SJCRH30 (cell line): ENCODE measurements around the gene KPNA1. TPM values are rescaled to one million over a fixed set of nuclear protein-coding genes. Genes with fewer than 3 reads are reported as not detected.

Experiments
- DNase-seq, 2 experiments: peaks; one replicate each; pipeline ENCODE4 v3.0.0-alpha.2; 2015 to 2020
- H3K27ac ChIP-seq: fragments of 250-450 bp; sonication (Bioruptor Pico); 2 replicates; pipeline ENCODE4 v1.5.1; 2020; ENCODE audit warnings: mild to moderate bottlenecking, moderate library complexity
- H3K27me3 ChIP-seq: fragments of 250-450 bp; sonication (Bioruptor Pico); 2 replicates; pipeline ENCODE4 v1.5.1; 2020; ENCODE audit warnings: mild to moderate bottlenecking, moderate library complexity
- H3K36me3 ChIP-seq: fragments of 250-450 bp; sonication (Bioruptor Pico); 2 replicates; pipeline ENCODE4 v1.5.1; 2020; ENCODE audit warnings: mild to moderate bottlenecking, moderate library complexity
- H3K4me1 ChIP-seq: fragments of 250-450 bp; sonication (Bioruptor Pico); 2 replicates; pipeline ENCODE4 v1.5.1; 2020; ENCODE audit warnings: mild to moderate bottlenecking, moderate library complexity
- H3K4me3 ChIP-seq: fragments of 250-450 bp; sonication (Bioruptor Pico); 2 replicates; pipeline ENCODE4 v1.5.1; 2020; ENCODE audit warnings: mild to moderate bottlenecking, moderate library complexity
- H3K9me3 ChIP-seq: fragments of 250-450 bp; sonication (Bioruptor Pico); replicated peaks from 2 replicates; pipeline ENCODE4 v1.5.1; 2020; ENCODE audit warnings: mild to moderate bottlenecking, moderate library complexity
- total RNA-seq: library from RNA; depleted of rRNA; stranded (reverse); fragments of >200 nt; shearing (Covaris generic); gene quantifications from 2 replicates; pipeline ENCODE4 v1.2.3, GENCODE V29; 2014; rRNA removed

Gene KPNA1
- 40.7 and 43.6 TPM in 2 replicates for total RNA-seq

DNA sequence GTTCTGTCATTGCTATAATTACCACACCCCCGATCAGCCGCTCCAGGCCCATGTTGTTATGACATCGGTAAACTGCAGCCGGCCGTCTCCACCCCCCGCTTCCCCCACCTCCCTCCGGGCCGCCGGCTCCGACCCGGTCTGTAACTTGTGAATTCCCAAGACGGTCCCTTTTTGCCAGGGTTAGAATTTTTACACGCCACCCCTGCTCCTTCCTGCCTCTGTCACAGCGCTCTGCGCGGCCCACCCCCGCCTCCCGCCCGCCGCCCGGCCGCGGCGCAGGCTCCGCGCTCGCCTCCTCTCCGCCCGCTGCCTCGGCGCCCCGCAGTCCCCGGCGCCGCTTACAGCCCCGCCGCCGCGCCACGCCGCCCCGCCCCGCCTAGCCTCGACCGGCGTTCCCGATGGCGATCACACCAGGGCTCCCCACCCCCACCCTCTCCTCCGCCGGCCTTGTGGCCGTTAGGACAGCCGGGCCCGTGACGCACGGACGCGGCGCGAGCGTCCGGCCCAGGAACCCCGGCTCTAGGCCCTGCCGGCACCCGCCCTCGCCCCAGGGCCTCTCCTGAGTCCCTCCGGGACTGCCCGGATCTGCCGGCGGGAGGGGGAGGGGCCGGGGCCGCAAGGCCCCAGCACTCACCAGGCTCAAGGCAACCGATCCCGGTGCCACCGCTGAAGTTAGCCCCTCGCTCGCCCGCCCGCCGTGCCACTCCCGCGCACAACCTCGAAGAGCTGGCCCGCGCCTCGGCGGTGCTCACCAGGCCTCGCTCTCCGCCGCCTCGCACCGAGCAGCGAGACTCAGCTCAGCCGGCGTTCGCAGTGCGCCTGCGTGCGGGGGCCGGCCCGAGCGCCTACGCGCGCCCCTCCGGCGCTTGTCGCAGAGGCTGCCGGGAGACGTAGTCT lies at the start of gene KPNA1:
Gene KPNA1 (minus strand): TSS at position 817 of the 897 bp plus-strand sequence. CDS start 18,374 bp downstream, outside the sequence.
- H3K27me3 ChIP-seq, result no peaks in the 10 kb centered on the region
- H3K27ac ChIP-seq, result peak within 1 kb of the TSS; percentile 95
- peaks cover 5% of the 10 kb centered on the region for H3K36me3 ChIP-seq
- H3K4me1 ChIP-seq, result 0 out of 2 replicates have a peak, but pooled peaks cover 5% of the 10 kb centered on the region
- no peaks in the 10 kb centered on the region for H3K9me3 ChIP-seq
- peak; percentile 85 to 91 for DNase-seq
- H3K4me3 ChIP-seq, result peak within 1 kb of the TSS; percentile 99

DNA sequence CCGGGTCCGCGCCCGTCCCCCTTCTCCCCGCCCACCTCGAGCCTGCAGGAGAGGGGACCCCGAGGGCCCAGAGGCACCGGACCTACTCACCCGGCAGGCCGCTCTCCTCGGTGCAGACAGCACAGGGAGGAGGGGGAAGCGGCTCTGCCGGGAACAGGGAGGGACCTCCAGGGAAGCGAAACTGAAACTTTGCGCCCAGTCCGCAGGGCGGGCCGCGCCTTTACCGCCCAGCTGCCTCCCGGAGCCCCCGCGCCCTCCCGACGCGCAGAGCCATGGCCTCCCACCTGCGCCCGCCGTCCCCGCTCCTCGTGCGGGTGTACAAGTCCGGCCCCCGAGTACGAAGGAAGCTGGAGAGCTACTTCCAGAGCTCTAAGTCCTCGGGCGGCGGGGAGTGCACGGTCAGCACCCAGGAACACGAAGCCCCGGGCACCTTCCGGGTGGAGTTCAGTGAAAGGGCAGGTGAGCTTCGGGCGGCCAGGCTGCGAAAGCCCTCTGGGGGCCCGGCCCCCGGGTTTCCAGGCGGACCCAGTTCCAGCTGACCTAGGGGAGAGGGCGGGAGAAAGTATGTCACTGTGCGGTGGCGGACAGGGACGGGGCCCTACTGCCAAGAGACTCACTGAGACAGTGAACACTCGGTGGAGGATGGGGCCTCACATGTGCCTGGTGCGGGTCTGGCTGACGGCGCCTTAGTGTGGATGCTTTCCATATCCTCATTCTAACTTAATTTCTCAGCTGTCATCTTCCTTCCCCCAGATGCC lies 49.6 kb upstream of the KPNA1 start, which contains the start of the genes DTX3L and PARP9:
Gene DTX3L (plus strand): TSS at position 184 of the 758 bp plus-strand sequence. CDS start 89 bp downstream, at position 273.
Gene PARP9 (minus strand): TSS at position 146 of the 758 bp plus-strand sequence. CDS start 4,680 bp downstream, outside the sequence.
- H3K4me1 ChIP-seq, result peaks cover 15% of the 10 kb centered on the region
- no peaks in the 10 kb centered on the region for H3K27me3 ChIP-seq
- DNase-seq, result peak; percentile 87 to 91
- H3K9me3 ChIP-seq, result no peaks in the 10 kb centered on the region
- 0 out of 2 replicates have a peak, but pooled peaks cover 4% of the 10 kb centered on the region for H3K36me3 ChIP-seq
- H3K27ac ChIP-seq, result peak within 1 kb of the TSS; percentile 98
- peak within 1 kb of the TSS; percentile 85 for H3K4me3 ChIP-seq

DNA sequence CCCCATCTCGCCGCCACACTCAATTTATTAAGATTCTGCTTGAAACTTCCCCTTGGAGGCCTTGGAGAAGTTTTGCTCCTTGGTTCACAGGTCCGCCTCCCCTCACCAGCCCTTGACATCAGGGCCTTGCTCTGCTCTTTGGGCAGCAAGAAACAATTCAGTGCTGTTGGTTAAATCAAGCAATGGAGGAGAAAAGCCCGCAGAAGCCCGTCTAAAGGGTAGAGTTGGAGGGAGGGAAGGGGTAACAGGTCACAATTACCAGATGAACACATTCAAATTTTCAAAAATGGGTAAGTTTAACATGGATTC lies 48.9 kb upstream of the KPNA1 start:
- Histone ChIP-seq H3K4me3 (peak overlapping the region; percentile 85), H3K36me3 (0 out of 2 replicates have a peak, but pooled peaks cover 4% of the 10 kb centered on the region)
- DNase-seq, result peak in 1 of 2 experiments; percentile 45

DNA sequence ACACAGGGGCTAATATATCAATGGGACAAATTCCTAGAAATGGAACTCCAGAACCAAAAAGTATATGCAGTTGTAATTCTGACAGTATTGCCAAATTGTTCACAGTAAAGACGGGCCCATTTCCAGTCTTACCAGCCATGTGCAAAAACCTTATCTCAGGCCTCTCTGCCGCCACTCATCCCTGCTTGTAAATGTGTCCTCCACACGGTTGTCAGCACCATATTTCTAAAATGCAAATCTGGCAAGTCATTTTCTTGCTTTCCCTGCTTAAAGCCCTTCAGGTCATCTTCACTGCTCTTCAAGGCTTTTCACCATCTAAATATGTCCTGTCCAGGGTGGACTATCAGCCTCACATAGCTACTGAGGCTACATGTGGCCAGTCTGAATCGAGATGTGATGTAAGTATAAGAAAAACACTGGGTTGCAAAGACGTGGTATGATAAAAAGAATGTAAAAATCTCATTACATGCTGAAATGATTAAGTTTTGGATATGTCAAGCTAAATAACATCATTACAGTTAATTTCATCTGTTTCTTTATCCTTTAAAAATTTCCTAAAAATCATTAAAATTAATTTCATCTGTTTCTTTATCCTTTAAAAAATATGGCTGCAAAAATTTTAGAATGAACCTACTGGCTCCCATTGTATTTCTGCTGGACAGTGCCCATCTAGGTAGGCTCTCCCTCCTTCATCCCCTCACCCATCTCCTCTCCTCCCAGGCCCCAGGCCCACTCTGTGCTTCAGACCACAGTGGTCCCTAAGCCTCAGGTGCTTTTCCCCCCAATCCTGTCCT lies 48.4 kb upstream of the KPNA1 start:
- Histone ChIP-seq H3K27ac (peak overlapping the region; percentile 98; the same call in 1 of the 2 replicates), H3K36me3 (0 out of 2 replicates have a peak, but pooled peaks cover 4% of the 10 kb centered on the region), H3K4me3 (peak overlapping the region; percentile 85), H3K4me1 (peaks cover 15% of the 10 kb centered on the region), H3K9me3 (no peaks in the 10 kb centered on the region), H3K27me3 (no peaks in the 10 kb centered on the region)
- no peak for DNase-seq

More for the DNA sequence above, 48.9 kb upstream of the KPNA1 start:
- Histone ChIP-seq H3K4me1 (peaks cover 15% of the 10 kb centered on the region), H3K27ac (peak overlapping the region; percentile 98), H3K27me3 (no peaks in the 10 kb centered on the region), H3K9me3 (no peaks in the 10 kb centered on the region)

DNA sequence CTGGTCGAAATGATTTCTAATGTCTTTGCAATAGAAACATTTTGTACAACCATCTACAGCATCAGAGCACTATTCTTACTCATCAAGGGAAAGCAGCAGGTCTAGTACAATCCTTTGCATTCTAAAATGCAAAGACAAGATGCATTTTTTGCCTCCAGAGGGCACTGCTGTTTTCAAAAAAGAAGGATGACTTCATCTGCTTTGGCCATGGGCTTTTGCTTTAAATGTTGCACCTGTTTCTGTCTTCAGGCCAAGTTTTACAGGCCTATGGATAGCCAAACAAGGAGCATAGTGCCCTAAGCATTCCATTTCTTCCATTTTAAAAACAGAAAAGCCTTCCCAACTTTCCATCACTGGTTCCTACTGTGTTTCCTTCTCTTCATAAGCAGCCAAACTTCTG lies 45.9 kb upstream of the KPNA1 start:
- peak; percentile 61 to 86 for DNase-seq
- H3K4me1 ChIP-seq, result peaks cover 14% of the 10 kb centered on the region

DNA sequence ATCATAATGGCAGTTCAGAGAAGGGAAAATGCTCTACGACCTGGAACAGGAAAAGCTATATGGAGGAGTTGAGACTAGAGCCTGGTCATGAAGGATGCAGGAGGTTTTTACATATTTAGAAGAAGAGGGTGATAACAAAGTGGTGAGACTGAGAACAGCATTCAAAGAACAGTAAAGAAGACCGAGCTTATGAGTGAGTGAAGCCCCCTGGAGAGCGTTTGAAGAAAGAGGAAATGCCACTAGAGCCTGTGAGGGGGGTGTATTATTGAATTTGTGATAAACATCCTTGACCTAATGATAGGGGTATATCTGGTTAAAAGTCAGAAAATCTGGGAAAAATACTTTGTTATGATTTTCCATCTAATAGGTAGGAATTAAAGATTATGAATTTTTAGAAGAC lies 45.2 kb upstream of the KPNA1 start:
- peaks cover 10% of the 10 kb centered on the region for H3K4me1 ChIP-seq

More for the DNA sequence above, 45.9 kb upstream of the KPNA1 start:
- Histone ChIP-seq H3K27me3 (no peaks in the 10 kb centered on the region), H3K27ac (no peak overlapping the region), H3K36me3 (no peaks in the 10 kb centered on the region; the same call in 1 of the 2 replicates), H3K9me3 (no peaks in the 10 kb centered on the region), H3K4me3 (no peak overlapping the region)

DNA sequence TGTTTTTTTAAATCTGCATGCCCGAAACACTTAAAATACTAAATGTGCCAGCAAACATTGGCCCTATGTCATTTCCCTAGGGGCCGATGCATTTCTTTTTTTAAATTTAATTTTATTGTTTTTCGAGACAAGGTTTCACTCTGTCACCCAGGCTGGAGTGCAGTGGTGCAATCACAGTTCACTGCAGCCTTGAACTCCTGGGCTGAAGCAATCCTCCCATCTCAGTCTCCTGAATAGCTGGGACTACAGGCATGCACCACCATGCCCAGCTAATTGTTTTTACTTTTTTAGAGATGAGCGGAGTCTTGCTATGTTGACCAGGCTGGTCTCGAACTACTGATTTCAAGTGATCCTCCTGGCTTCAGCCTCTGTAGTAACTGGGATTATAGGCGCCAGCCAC lies 43.9 kb upstream of the KPNA1 start:
- Histone ChIP-seq H3K4me1 (peaks cover 7% of the 10 kb centered on the region), H3K27me3 (no peaks in the 10 kb centered on the region), H3K36me3 (no peaks in the 10 kb centered on the region; the same call in 1 of the 2 replicates), H3K27ac (no peak overlapping the region), H3K4me3 (no peak overlapping the region), H3K9me3 (no peaks in the 10 kb centered on the region)
- no peak for DNase-seq

More for the DNA sequence above, 45.2 kb upstream of the KPNA1 start:
- H3K36me3 ChIP-seq, result no peaks in the 10 kb centered on the region; the same call in 1 of the 2 replicates
- no peak overlapping the region for H3K27ac ChIP-seq
- no peak overlapping the region for H3K4me3 ChIP-seq
- no peak for DNase-seq
- no peaks in the 10 kb centered on the region for H3K9me3 ChIP-seq
- no peaks in the 10 kb centered on the region for H3K27me3 ChIP-seq

DNA sequence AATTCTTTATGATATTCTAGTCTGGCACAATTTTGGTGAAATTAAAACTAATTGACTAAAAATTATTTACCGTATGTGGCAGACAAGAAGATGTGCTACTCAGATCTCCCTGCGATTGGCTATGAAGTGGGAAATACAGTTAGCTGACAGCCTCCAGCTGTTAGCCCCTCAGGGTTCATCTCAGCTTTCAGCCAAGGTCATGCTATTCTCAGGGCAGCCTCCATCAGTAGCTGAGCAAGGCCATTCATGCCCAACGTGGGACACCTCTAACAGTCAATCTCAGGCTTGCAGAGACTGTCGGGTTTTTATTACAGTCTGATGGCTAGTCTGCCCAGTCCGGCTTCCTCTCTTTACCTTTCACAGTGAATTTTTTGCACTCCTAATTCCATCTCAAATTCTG lies 42.6 kb upstream of the KPNA1 start:
- Histone ChIP-seq H3K9me3 (no peaks in the 10 kb centered on the region), H3K4me3 (no peak overlapping the region), H3K4me1 (0 out of 2 replicates have a peak, but pooled peaks cover 2% of the 10 kb centered on the region), H3K36me3 (no peaks in the 10 kb centered on the region; the same call in 1 of the 2 replicates), H3K27ac (no peak overlapping the region), H3K27me3 (no peaks in the 10 kb centered on the region)
- DNase-seq, result peak in 1 of 2 experiments; percentile 17

DNA sequence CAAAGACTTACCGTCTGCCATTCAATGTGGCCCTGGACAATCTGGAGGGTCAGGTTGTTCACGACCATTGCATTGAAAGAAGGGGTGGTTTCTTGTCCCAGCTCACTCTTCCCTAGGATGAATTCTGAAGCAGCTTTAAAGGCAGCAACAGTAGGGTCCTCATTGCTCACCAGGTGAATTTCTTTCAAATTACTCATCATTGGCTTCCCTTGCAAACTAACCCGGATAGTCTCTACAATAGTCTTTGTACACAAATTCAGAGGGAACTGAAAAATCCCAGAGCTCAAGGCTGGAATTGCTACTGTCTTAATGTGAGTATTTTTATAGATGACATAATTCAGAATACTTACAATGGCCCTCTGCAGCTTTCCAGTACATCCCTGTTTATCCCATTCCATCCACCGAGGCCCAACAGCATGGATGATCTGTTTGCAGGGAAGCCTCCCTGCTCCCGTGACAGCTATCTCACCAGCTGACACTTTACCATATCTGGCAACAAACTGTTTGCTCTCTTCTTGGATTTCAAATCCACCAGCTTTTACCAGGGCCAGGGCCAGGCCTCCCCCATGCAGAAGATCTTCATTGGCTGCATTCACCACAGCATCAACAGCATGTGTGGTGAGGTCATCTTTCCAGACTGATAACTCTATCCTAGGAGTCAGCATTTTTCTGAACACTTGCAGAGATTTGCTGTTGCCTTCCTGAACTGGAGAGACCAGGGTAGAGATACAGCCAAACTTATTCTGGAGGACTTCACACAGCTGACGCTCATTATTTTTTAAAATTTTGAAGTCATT lies 40.7 kb upstream of the KPNA1 start:
- peak in 1 of 2 experiments; percentile 18 for DNase-seq
- H3K4me3 ChIP-seq, result no peak overlapping the region
- no peaks in the 10 kb centered on the region for H3K27me3 ChIP-seq
- no peaks in the 10 kb centered on the region for H3K9me3 ChIP-seq
- H3K36me3 ChIP-seq, result no peaks in the 10 kb centered on the region; the same call in 1 of the 2 replicates
- H3K27ac ChIP-seq, result no peak overlapping the region
- H3K4me1 ChIP-seq, result no peaks in the 10 kb centered on the region

DNA sequence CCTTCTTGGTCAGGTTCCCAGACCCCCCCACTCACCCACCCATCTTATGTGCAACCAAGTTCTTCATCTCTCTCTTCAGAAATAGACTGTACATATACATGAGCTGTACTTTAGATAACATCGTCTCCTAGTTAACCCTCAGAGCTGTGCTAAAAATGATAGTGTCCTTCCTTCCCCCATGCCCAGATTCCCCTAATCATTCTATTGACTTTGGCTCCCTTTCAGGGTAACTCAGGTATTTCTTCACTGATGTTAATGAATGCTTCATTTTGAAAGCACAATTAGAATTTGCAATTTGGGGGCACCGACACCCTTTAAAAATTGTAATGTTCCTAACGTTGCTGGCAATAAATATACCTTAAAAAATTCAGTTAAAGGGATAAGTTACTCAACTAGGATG lies 38.4 kb upstream of the KPNA1 start:
- DNase-seq, result no peak
- Histone ChIP-seq H3K4me3 (no peak overlapping the region), H3K4me1 (no peaks in the 10 kb centered on the region), H3K36me3 (no peaks in the 10 kb centered on the region; the same call in 1 of the 2 replicates), H3K27me3 (no peaks in the 10 kb centered on the region), H3K27ac (no peak overlapping the region), H3K9me3 (no peaks in the 10 kb centered on the region)

DNA sequence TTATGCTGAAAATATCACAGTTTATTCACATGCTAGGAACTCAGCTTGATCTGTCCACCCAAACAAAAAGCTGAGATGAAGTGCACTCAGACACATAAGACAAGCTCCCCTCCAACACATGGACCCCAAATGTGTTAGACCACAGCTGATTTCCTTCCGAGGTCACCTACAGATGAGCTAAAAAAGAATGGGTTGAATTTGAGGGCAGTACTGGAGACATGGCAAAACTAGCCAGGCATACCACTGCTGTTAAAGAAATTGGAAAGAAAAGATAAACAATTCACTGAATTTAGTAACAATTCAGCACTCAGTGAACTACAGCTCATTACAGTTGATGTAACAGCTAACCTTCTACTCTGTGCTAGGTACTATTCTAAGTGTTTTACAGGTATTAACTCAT lies 33.9 kb upstream of the KPNA1 start:
- no peaks in the 10 kb centered on the region for H3K4me1 ChIP-seq
- no peaks in the 10 kb centered on the region; the same call in 1 of the 2 replicates for H3K36me3 ChIP-seq
- H3K27me3 ChIP-seq, result no peaks in the 10 kb centered on the region
- no peaks in the 10 kb centered on the region for H3K9me3 ChIP-seq
- no peak overlapping the region for H3K27ac ChIP-seq
- DNase-seq, result no peak
- no peak overlapping the region for H3K4me3 ChIP-seq

DNA sequence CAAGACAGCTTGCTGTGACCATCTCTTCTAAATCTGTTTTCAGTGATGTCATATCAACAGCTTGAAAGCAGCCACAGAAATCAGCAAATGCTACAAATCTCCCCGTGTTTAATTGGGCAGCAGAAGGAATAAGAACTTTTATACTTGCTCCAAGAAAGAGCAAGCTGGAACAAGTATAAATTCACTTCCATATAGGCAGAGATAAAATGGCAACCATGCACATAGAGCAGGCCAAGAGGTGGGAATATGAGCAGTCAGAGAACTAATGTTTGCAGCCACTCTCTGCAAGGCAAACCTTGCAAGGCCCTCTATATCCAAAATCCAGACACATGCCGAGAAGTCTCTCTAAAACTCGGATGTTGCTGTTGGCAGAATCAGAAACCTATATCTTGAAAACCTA lies 33.3 kb upstream of the KPNA1 start:
- H3K4me1 ChIP-seq, result no peaks in the 10 kb centered on the region
- H3K27ac ChIP-seq, result no peak overlapping the region
- H3K9me3 ChIP-seq, result no peaks in the 10 kb centered on the region
- H3K36me3 ChIP-seq, result no peaks in the 10 kb centered on the region; the same call in 1 of the 2 replicates
- no peak for DNase-seq
- no peak overlapping the region for H3K4me3 ChIP-seq
- H3K27me3 ChIP-seq, result no peaks in the 10 kb centered on the region

DNA sequence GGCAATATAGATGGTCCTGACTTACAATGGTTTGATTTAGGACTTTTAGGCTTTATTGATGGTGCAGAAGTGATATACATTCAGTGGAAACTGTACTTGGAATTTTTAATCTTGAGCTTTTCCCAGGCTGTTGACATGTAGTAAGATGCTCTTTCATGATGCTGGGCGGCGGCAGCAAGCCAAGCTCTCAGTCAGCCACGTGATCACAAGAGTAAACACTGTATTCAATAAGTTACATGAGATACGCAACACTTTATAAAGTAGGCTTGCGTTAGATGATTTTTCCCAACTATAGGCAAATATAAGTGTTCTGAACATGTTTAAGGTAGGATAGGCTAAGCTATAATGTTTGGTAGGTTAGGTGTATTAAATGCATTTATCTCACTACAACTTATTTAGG lies 31.4 kb upstream of the KPNA1 start:
- H3K4me1 ChIP-seq, result no peaks in the 10 kb centered on the region
- no peaks in the 10 kb centered on the region for H3K27me3 ChIP-seq
- H3K27ac ChIP-seq, result no peak overlapping the region
- DNase-seq, result no peak
- H3K36me3 ChIP-seq, result no peaks in the 10 kb centered on the region; the same call in 1 of the 2 replicates
- H3K4me3 ChIP-seq, result no peak overlapping the region
- H3K9me3 ChIP-seq, result no peaks in the 10 kb centered on the region
